Measurements from ENCODE around the gene ZSWIM1. TPM values are rescaled to one million over a fixed set of nuclear protein-coding genes. Genes with fewer than 3 reads are reported as not detected.

Gene ZSWIM1
- total and polyA plus RNA-seq, 2 donors (not counting 3 experiments of a cell fraction or from before 2014, with no cell fraction given): 8.5 to 10.0 TPM

DNA sequence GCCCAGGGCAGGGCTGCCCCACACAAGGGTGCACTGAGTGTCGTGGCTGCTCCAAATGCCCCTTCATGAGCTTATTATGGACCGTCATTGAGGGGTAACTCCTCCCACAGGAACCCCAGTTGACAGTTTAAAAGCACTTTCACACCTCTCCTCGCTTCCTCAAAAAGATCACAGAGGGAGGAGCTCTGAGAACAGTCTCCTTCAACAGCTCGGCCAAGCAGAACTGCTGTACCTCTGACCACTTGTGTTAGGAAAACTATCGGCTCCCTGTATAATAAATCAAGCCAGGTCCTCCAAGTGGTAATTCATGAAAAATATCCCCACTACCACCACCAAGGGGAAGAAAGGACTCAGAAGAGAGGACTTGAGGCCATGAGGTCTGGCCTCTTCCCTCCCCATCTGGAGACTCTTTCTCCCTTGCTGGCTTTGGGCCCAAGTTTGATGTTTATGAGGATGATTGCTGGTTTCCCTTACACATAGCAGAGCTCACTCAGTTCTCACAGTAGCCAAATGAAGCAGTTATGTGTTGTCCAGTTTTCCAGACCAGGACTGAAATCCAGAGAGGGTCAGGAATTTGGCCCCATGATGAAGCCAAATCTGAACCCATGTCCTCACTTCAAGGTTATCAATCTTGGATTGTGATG, 38.7 kb upstream of the ZSWIM1 start:
- peaks cover 0 to 36% of the 10 kb centered on the region in 2 experiments for H3K36me3 ChIP-seq (ENCODE audit: control insufficient read depth in 2 of 2, extremely low read depth in 1 of 2, insufficient read depth in 2 of 2, low read length in 2 of 2)

More for the DNA sequence above, 38.7 kb upstream of the ZSWIM1 start:
- POLR2A ChIA-PET: no interaction called here
- FAIRE-seq: no peak
- H3K9me1 ChIP-seq (replicated peaks; ENCODE audit: control insufficient read depth, extremely low read depth, insufficient read depth, low read length): no peaks in the 10 kb centered on the region
- BruUV-seq (replicated peaks): no TSS peak
- no peak overlapping the region for H3K27ac ChIP-seq (ENCODE audit: insufficient read depth, low read depth, low read length)
- intact Hi-C loops (cut with micrococcal nuclease): no loop called here
- no peaks in the 10 kb centered on the region for H3K27me3 ChIP-seq (ENCODE audit: control insufficient read depth in 2 of 2, insufficient read depth in 2 of 2, low read length in 2 of 2)
- no peak overlapping the region for H3K4me3 ChIP-seq (replicated peaks in 1 of 3; ENCODE audit: insufficient read depth in 1 of 3, low read depth in 1 of 3, low read length in 3 of 3)
- peak; percentile 43 for DNase-seq (ENCODE audit: low read depth, low spot score)
- CTCF ChIA-PET: interaction anchor here (1.0 kb wide), 3 partner anchors 11 to 128 kb away, joined by 3 to 4 read pairs (median 3); no protein-coding TSS in a partner anchor
- no peaks in the 10 kb centered on the region for H3K9me3 ChIP-seq (replicated peaks; ENCODE audit: control insufficient read depth, insufficient read depth, low read length)
- no peaks in the 10 kb centered on the region for H3K4me1 ChIP-seq (ENCODE audit: control insufficient read depth, extremely low read depth, insufficient read depth, low read length)
- H3K9ac ChIP-seq (replicated peaks; ENCODE audit: extremely low read depth, insufficient read depth, low read length): no peak overlapping the region
- no peak overlapping the region for H3K4me2 ChIP-seq (ENCODE audit: insufficient read depth, low read length)
- no peak overlapping the region for H2AFZ ChIP-seq (ENCODE audit: low read depth, low read length)
- H3K79me2 ChIP-seq (ENCODE audit: control insufficient read depth, insufficient read depth, low read length): no peaks in the 10 kb centered on the region
- dilution Hi-C loops (cut with MboI; ENCODE audit: extremely low pct_ligation_motif_present, low sequenced_read_pairs): no loop called here
- TF ChIP-seq POLR2A (IDR thresholded peaks at IDR 0.05; ENCODE audit: low read depth, low read length) (no peak), JUN (IDR thresholded peaks at IDR 0.05; ENCODE audit: borderline replicate concordance, insufficient read depth, insufficient read length, low read depth) (no peak), MYC (IDR thresholded peaks at IDR 0.05; ENCODE audit: low read depth, low read length) (no peak), FOS (IDR thresholded peaks at IDR 0.05; ENCODE audit: borderline replicate concordance, insufficient read depth, low read length) (no peak), POLR2AphosphoS5 (IDR thresholded peaks at IDR 0.05; ENCODE audit: insufficient read depth, low read depth, low read length) (no peak), GATA2 (IDR thresholded peaks at IDR 0.05; ENCODE audit: insufficient read depth, insufficient read length, low read depth, low read length) (no peak), EZH2 (IDR thresholded peaks at IDR 0.05; ENCODE audit: borderline replicate concordance, low read depth, low read length, severe bottlenecking) (no peak)
- TF ChIP-seq, protein P1, sequence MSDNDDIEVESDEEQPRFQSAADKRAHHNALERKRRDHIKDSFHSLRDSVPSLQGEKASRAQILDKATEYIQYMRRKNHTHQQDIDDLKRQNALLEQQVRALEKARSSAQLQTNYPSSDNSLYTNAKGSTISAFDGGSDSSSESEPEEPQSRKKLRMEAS (IDR thresholded peaks at IDR 0.05; ENCODE audit: insufficient read depth, insufficient read length): no peak
- TF ChIP-seq, protein P2, sequence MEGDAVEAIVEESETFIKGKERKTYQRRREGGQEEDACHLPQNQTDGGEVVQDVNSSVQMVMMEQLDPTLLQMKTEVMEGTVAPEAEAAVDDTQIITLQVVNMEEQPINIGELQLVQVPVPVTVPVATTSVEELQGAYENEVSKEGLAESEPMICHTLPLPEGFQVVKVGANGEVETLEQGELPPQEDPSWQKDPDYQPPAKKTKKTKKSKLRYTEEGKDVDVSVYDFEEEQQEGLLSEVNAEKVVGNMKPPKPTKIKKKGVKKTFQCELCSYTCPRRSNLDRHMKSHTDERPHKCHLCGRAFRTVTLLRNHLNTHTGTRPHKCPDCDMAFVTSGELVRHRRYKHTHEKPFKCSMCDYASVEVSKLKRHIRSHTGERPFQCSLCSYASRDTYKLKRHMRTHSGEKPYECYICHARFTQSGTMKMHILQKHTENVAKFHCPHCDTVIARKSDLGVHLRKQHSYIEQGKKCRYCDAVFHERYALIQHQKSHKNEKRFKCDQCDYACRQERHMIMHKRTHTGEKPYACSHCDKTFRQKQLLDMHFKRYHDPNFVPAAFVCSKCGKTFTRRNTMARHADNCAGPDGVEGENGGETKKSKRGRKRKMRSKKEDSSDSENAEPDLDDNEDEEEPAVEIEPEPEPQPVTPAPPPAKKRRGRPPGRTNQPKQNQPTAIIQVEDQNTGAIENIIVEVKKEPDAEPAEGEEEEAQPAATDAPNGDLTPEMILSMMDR (IDR thresholded peaks at IDR 0.05; ENCODE audit: extremely low read depth in 1 of 2, insufficient read depth in 1 of 2, low read depth in 1 of 2, low read length in 2 of 2): no peak
- no peaks in the 10 kb centered on the region for H4K20me1 ChIP-seq (replicated peaks; ENCODE audit: control insufficient read depth, extremely low read depth, insufficient read depth, low read length)

Data from endothelial cell of umbilical vein (primary cell).